ENCODE data around the gene LOX. TPM values are rescaled to one million over a fixed set of nuclear protein-coding genes. Genes with fewer than 3 reads are reported as not detected.

LOX gene
- total RNA-seq, 1 donor from 2014 or later: 1.2 TPM

DNA sequence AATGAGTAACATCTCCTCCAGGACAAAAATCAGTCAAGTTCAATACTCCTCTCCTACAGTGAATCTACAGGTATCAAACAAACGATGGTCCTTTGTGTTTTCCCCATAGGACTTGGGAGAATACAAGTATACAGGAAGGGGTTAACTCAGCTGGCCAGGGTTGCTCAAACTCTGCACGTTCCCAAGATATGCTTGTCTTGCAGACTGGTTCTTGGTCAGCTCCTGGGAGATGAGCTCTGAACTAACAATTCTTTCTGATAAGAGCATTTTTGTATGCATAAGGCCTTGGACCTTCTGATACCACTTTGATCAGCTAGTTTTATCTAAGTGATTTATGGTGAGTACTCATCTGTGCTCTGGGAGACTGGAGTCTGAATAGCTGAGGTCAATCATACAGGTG is 42.1 kb downstream of the LOX start:
- peaks cover 3% of the 10 kb centered on the region for H3K36me3 Mint-ChIP-seq (ENCODE audit: low read depth)
- H3K27me3 Mint-ChIP-seq (ENCODE audit: low read depth): no peaks in the 10 kb centered on the region
- H3K4me3 Mint-ChIP-seq: no peak overlapping the region
- no peak overlapping the region for H3K27ac Mint-ChIP-seq (ENCODE audit: unreplicated experiment)
- TF ChIP-seq, protein P1, sequence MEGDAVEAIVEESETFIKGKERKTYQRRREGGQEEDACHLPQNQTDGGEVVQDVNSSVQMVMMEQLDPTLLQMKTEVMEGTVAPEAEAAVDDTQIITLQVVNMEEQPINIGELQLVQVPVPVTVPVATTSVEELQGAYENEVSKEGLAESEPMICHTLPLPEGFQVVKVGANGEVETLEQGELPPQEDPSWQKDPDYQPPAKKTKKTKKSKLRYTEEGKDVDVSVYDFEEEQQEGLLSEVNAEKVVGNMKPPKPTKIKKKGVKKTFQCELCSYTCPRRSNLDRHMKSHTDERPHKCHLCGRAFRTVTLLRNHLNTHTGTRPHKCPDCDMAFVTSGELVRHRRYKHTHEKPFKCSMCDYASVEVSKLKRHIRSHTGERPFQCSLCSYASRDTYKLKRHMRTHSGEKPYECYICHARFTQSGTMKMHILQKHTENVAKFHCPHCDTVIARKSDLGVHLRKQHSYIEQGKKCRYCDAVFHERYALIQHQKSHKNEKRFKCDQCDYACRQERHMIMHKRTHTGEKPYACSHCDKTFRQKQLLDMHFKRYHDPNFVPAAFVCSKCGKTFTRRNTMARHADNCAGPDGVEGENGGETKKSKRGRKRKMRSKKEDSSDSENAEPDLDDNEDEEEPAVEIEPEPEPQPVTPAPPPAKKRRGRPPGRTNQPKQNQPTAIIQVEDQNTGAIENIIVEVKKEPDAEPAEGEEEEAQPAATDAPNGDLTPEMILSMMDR (conservative IDR thresholded peaks at IDR 0.05): no peak
- no peak for DNase-seq (ENCODE audit: low read depth, low spot score)
- H3K9me3 Mint-ChIP-seq: no peaks in the 10 kb centered on the region
- H3K4me1 Mint-ChIP-seq: no peaks in the 10 kb centered on the region

DNA sequence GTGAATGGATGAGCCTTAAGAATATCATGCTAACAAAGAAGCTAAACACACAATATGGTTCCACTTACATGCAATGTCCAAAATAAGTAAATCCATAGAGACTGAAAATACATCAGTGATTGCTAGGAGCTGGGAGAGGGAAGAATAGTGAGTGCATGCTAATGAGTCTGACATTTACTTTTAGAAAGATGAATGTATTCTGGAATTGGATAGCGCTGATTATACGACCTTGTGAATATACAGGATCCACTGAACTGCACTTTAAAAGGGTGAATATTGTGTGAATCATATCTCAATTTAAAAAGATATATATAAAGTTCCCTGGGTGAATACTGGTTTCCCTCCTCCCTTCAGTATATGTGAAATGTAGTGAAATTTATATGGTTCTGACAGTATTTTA is 46.2 kb downstream of the LOX start:
- no peaks in the 10 kb centered on the region for H3K4me1 Mint-ChIP-seq
- H3K27ac Mint-ChIP-seq (ENCODE audit: unreplicated experiment): no peak overlapping the region
- no peak for DNase-seq (ENCODE audit: low read depth, low spot score)
- H3K4me3 Mint-ChIP-seq: no peak overlapping the region
- H3K27me3 Mint-ChIP-seq (ENCODE audit: low read depth): no peaks in the 10 kb centered on the region
- TF ChIP-seq, protein P1 (conservative IDR thresholded peaks at IDR 0.05): no peak
- H3K36me3 Mint-ChIP-seq (ENCODE audit: low read depth): peaks cover 6% of the 10 kb centered on the region
- no peaks in the 10 kb centered on the region for H3K9me3 Mint-ChIP-seq

DNA sequence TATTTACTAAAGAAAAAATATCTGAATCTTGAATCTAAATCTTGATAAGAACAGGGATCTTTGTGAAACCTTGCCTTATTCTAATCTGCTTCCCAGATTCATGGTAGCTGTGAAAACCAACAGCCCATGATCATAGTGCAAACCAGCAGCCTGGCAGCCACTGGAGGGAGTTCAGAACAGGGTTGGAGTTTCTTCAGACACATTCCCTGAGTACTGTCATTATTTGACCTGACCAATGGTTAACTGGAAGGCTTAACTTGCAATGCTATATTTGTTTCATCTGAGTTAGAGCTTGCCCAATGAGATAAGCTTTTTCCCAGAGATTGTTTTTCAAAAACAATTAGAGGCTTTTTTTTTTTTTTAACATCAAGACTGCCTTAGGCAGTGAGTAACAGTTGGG is 47.8 kb downstream of the LOX start:
- no peak for DNase-seq (ENCODE audit: low read depth, low spot score)
- H3K4me3 Mint-ChIP-seq: no peak overlapping the region

DNA sequence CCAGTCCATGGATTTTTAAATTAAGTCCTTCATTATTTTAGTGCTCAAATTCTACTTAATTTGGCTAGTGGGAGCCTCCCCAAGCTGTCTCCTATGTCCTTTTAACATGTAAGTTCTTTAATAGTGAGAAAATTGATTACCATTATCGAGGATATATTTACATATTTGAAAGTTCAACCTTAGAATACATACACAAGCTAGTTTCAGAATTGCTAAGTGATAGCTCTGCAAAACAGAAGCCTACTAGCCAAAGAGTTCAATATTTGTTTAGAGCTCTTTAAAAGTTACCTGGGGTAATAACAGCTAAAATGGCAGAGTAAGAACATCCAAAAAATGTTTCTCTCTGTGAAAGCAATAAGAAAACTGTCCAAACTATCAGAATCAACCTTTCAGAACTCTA is 48.2 kb downstream of the LOX start:
- no peaks in the 10 kb centered on the region for H3K27me3 Mint-ChIP-seq (ENCODE audit: low read depth)
- H3K27ac Mint-ChIP-seq (ENCODE audit: unreplicated experiment): no peak overlapping the region
- no peaks in the 10 kb centered on the region for H3K9me3 Mint-ChIP-seq
- peaks cover 6% of the 10 kb centered on the region for H3K36me3 Mint-ChIP-seq (ENCODE audit: low read depth)
- H3K4me3 Mint-ChIP-seq: no peak overlapping the region
- TF ChIP-seq, protein P1 (conservative IDR thresholded peaks at IDR 0.05): no peak
- H3K4me1 Mint-ChIP-seq: no peaks in the 10 kb centered on the region
- no peak for DNase-seq (ENCODE audit: low read depth, low spot score)

More for the DNA sequence above, 47.8 kb downstream of the LOX start:
- Mint-ChIP-seq H3K27ac (ENCODE audit: unreplicated experiment) (no peak overlapping the region), H3K9me3 (no peaks in the 10 kb centered on the region), H3K4me1 (no peaks in the 10 kb centered on the region), H3K27me3 (ENCODE audit: low read depth) (no peaks in the 10 kb centered on the region), H3K36me3 (ENCODE audit: low read depth) (peaks cover 6% of the 10 kb centered on the region)
- TF ChIP-seq, protein P1 (conservative IDR thresholded peaks at IDR 0.05): no peak

DNA sequence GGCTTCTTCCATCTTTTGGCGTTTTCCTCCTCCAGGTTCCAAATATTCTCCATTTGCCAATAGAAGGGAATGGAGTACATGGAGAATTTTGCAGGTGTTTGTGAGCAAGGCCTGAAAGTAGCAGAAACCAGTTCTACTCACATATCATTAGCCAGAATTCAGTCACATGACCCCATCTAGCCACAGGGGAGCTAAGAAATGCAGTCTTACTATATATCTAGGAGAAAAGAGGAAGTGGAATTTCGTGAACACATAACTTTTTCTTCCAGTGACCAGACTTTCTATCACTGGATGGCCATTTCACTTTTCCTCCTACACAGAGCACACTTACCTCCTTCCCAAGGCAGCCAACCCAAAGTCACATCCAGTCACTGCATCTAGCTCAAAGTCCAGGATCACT is 55.1 kb downstream of the LOX start:
- Mint-ChIP-seq H3K4me3 (no peak overlapping the region), H3K36me3 (ENCODE audit: low read depth) (peaks cover 22% of the 10 kb centered on the region), H3K9me3 (no peaks in the 10 kb centered on the region), H3K27ac (ENCODE audit: unreplicated experiment) (no peak overlapping the region), H3K27me3 (ENCODE audit: low read depth) (no peaks in the 10 kb centered on the region), H3K4me1 (no peaks in the 10 kb centered on the region)
- DNase-seq (ENCODE audit: low read depth, low spot score): no peak
- TF ChIP-seq, protein P1 (conservative IDR thresholded peaks at IDR 0.05): no peak
